Adrenal gland (tissue), 12 donors: ENCODE data around the gene TEX36. TPM values are rescaled to one million over a fixed set of nuclear protein-coding genes. Genes with fewer than 3 reads are reported as not detected.
"Not testable (repeated sequence)": the region's sequence is repeated elsewhere in the genome, so short reads cannot be mapped to it uniquely, and the experiment has no call there.

ENCODE experiments used
- DNase-seq, 7 donors: peaks; one replicate each; pipeline ENCODE4 v3.0.0-alpha.2; 2019 to 2020
- H3K27ac ChIP-seq, 5 donors: fragments of 200-600 bp; sonication (generic) in 4 of 5; 1 replicate in 3 of 5; 2 replicates in 2 of 5; pipeline versions ENCODE4 v1.5.1 to v1.8.0; 2016 to 2020; ENCODE audit warnings: mild to moderate bottlenecking in 1 of 5
- H3K27me3 ChIP-seq: fragments of 200-600 bp; 2 replicates; pipeline ENCODE4 v1.8.0; 2021
- H3K36me3 ChIP-seq, 2 donors: fragments of 200-600 bp; replicated peaks in 1 of 2; 1 replicate in 1 of 2; 2 replicates in 1 of 2; pipeline versions ENCODE4 v1.5.1 to v1.8.0; 2018 to 2022
- H3K4me1 ChIP-seq, 2 donors: fragments of 200-600 bp; replicated peaks in 1 of 2; 1 replicate in 1 of 2; 2 replicates in 1 of 2; pipeline versions ENCODE4 v1.5.1 to v1.8.0; 2018 to 2021
- H3K4me3 ChIP-seq, 4 donors: fragments of 200-600 bp; sonication (generic) in 3 of 4; one replicate each; pipeline ENCODE4 v1.5.1; 2016 to 2018
- H3K9me3 ChIP-seq, 3 donors: fragments of 200-600 bp; sonication (generic) in 1 of 3; replicated peaks in 1 of 3; 1 replicate in 2 of 3; 2 replicates in 1 of 3; pipeline versions ENCODE4 v1.5.1 to v1.8.0; 2016 to 2021
- CTCF ChIP-seq, 6 experiments: fragments of 450-650 bp in 4 of 6; fragments of 200-600 bp in 2 of 6; sonication (generic) in 1 of 6; IDR thresholded peaks; 1 replicate in 5 of 6; 2 replicates in 1 of 6; pipeline versions ENCODE4 v1.5.1 to v1.8.0; 2016 to 2021; ENCODE audit warnings: antibody characterized with exemption in 6 of 6, mild to moderate bottlenecking in 2 of 6, moderate library complexity in 1 of 6
- POLR2A ChIP-seq, 2 donors: fragments of 450-650 bp; IDR thresholded peaks; one replicate each; pipeline ENCODE4 v1.6.1; 2017; ENCODE audit warnings: antibody characterized with exemption in 2 of 2, mild to moderate bottlenecking in 2 of 2, moderate library complexity in 1 of 2
- WGBS, 4 donors: extraction: QIAGEN DNeasy Blood & Tissue Kit in 2 of 4; methylation state at CpG; one replicate each; pipeline versions ENCODE4 v1.1.5 to v1.1.7; 2013 to 2017; 5-methylcytosine and 5-hydroxymethylcytosine counted together
- intact Hi-C, 2 donors: fragments of 100-400 bp; cut with DNase I; formaldehyde crosslinking; loops; one replicate each; pipeline versions ENCODE4 v1.14.1 to v1.15.0; 2022 to 2023
- polyA plus RNA-seq, 3 donors: library from polyadenylated mRNA; stranded (reverse); fragments of 200-250 nt in 2 of 3; fragments of 350-450 nt in 1 of 3; fragmentation: Illumina TruSeq in 1 of 3; extraction: RNeasy Lipid Tissue Mini Kit (QIAGEN cat#74804) in 1 of 3; gene quantifications; one replicate each; pipeline ENCODE4 v1.2.3, GENCODE V29; 2013 to 2014
- total RNA-seq, 9 donors: library from RNA; depleted of rRNA in 4 of 9; stranded (reverse); fragments of >200 nt in 4 of 9; fragments of 120-200 nt in 1 of 9; fragmentation: NEBNext Ultra II Directional in 1 of 9; extraction: Animal tissue kit (Norgen Biotek cat#: 25700) in 1 of 9; gene quantifications; one replicate each; pipeline versions ENCODE4 v1.1.0 to v1.2.4, GENCODE V29; 2013 to 2023
- donor health status: healthy with polysubstance abuse.
- donor health status: Bipolar disorder and iron deficiency.
- donor health status: DM: yes; HTN: yes; CAD: no.
- donor health status: DM: no; HTN: no; CAD: no.
- donor health status: DM: no; HTN: no; CAD: no.
- donor health status: DM: yes; HTN: yes; CAD: no.

The TEX36 gene
- total and polyA plus RNA-seq, 12 donors, result not detected

GRCh38 chr10:125620401-125620800 is 62.6 kb downstream of the TEX36 start:
- Histone ChIP-seq H3K9me3 (no peaks in the 10 kb centered on the region), H3K36me3 (no peaks in the 10 kb centered on the region), H3K27me3 (no peaks in the 10 kb centered on the region), H3K4me1 (no peaks in the 10 kb centered on the region), H3K27ac (no peak overlapping the region), H3K4me3 (no peak overlapping the region)
- intact Hi-C loops, result no loop called here
- DNase-seq, result no peak
- TF ChIP-seq CTCF (IDR thresholded peaks at IDR 0.05) (no peak), POLR2A (IDR thresholded peaks at IDR 0.05) (no peak)
- WGBS, 4 donors, result 72 to 89% (median 80%) methylated on average over 1 of the region's 1 CpG

GRCh38 chr10:125613062-125613461 is 69.9 kb downstream of the TEX36 start:
- H3K27ac ChIP-seq, H3K4me1 ChIP-seq, H3K4me3 ChIP-seq, H3K36me3 ChIP-seq, DNase-seq, H3K27me3 ChIP-seq, intact Hi-C loops, H3K9me3 ChIP-seq: not testable (repeated sequence)
- 87 to 98% (median 94%) methylated on average over 8 of the region's 8 CpGs for WGBS, 4 donors

- H3K27me3 ChIP-seq, result no peaks in the 10 kb centered on the region
- no peak overlapping the region for H3K4me3 ChIP-seq
- TF ChIP-seq POLR2A (IDR thresholded peaks at IDR 0.05) (no peak), CTCF (IDR thresholded peaks at IDR 0.05) (no peak)
- H3K4me1 ChIP-seq, result no peaks in the 10 kb centered on the region
- no peaks in the 10 kb centered on the region for H3K36me3 ChIP-seq
- intact Hi-C loops, result no loop called here
- WGBS, 4 donors, result 64 to 82% (median 71%) methylated on average over 1 of the region's 1 CpG
- no peaks in the 10 kb centered on the region for H3K9me3 ChIP-seq
- no peak overlapping the region for H3K27ac ChIP-seq
- no peak for DNase-seq
Observed at GRCh38 chr10:125611756-125612155, 71.2 kb downstream of the TEX36 start.

- no peak for TF ChIP-seq CTCF (IDR thresholded peaks at IDR 0.05)
- TF ChIP-seq POLR2A (IDR thresholded peaks at IDR 0.05), result no peak
- Histone ChIP-seq H3K9me3 (no peaks in the 10 kb centered on the region), H3K4me1 (no peaks in the 10 kb centered on the region), H3K4me3 (no peak overlapping the region), H3K36me3 (no peaks in the 10 kb centered on the region), H3K27me3 (no peaks in the 10 kb centered on the region), H3K27ac (no peak overlapping the region)
- 57 to 66% (median 66%) methylated on average over 2 of the region's 2 CpGs for WGBS, 4 donors
- no peak for DNase-seq
- intact Hi-C loops, result no loop called here
Observed at GRCh38 chr10:125611216-125611615, 71.7 kb downstream of the TEX36 start.

- Histone ChIP-seq H3K27ac (no peak overlapping the region), H3K36me3 (no peaks in the 10 kb centered on the region), H3K9me3 (no peaks in the 10 kb centered on the region), H3K4me1 (no peaks in the 10 kb centered on the region), H3K27me3 (no peaks in the 10 kb centered on the region), H3K4me3 (no peak overlapping the region)
- 78 to 89% (median 84%) methylated on average over 4 of the region's 4 CpGs for WGBS, 4 donors
- no peak for DNase-seq
- TF ChIP-seq POLR2A (IDR thresholded peaks at IDR 0.05), result no peak
- TF ChIP-seq CTCF (IDR thresholded peaks at IDR 0.05), result no peak
- intact Hi-C loops, result no loop called here
Observed at GRCh38 chr10:125609859-125610258, 73.1 kb downstream of the TEX36 start.
